ENCODE data around the gene TAC3.
"Not testable (repeated sequence)": the region's sequence is repeated elsewhere in the genome, so short reads cannot be mapped to it uniquely, and the experiment has no call there.

TAC3 gene

GRCh38 chr12:57016348-57016747 is at the start of gene TAC3:
Gene TAC3, minus strand, starts transcription at chr12:57016529. Its CDS starts 732 bp downstream, at chr12:57015797.
- Histone ChIP-seq H3K4me3 (ENCODE audit: low read depth, low read length) (peak within 1 kb of the TSS; percentile 42), H3K9ac (ENCODE audit: low read length) (no peak within 1 kb of the TSS), H3K9me3 (ENCODE audit: control insufficient read depth, insufficient read depth, low read depth, low read length) (no peaks in the 10 kb centered on the region)

GRCh38 chr12:57063991-57064685 is 47.8 kb upstream of the TAC3 start:
- no peak overlapping the region for H3K27ac ChIP-seq (ENCODE audit: low read depth, low read length)
- H3K9ac ChIP-seq (ENCODE audit: low read length) = no peak overlapping the region
- peaks cover 85% of the 10 kb centered on the region for H3K36me3 ChIP-seq (ENCODE audit: control insufficient read depth, insufficient read depth, low read length)
- no peak overlapping the region for H3K4me3 ChIP-seq (ENCODE audit: low read depth, low read length)
- no peaks in the 10 kb centered on the region for H3K27me3 ChIP-seq (ENCODE audit: control insufficient read depth, insufficient read depth, low read length)
- no peaks in the 10 kb centered on the region for H3K9me3 ChIP-seq (ENCODE audit: control insufficient read depth, insufficient read depth, low read depth, low read length)
- no peaks in the 10 kb centered on the region for H3K4me1 ChIP-seq (ENCODE audit: control insufficient read depth, insufficient read depth, low read length)

More at GRCh38 chr12:57016348-57016747, at the start of gene TAC3:
- H3K27ac ChIP-seq (ENCODE audit: low read depth, low read length) = no peak within 1 kb of the TSS
- H3K36me3 ChIP-seq (ENCODE audit: control insufficient read depth, insufficient read depth, low read length) = no peaks in the 10 kb centered on the region
- no peaks in the 10 kb centered on the region for H3K27me3 ChIP-seq (ENCODE audit: control insufficient read depth, insufficient read depth, low read length)
- peaks cover 4% of the 10 kb centered on the region for H3K4me1 ChIP-seq (ENCODE audit: control insufficient read depth, insufficient read depth, low read length)

DNA sequence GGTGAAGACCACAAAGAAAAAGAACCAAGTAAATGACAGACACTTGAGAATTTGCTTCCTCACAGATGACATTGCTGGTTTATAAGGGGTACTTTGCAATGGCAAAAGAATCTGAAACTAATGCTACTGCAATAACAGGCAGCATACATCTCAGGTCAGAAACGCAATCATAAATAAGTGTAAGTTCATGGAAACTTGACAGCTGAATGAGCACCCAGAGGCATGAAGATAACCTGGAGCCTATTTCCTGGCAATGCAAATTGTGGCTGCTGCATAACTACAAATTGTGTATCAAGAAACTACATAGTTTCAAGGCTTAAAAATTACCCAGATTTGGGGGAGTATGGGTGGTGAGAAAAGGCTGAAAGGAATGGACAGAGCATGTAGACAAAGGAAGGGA is 42.1 kb upstream of the TAC3 start:
- Histone ChIP-seq H3K9ac (ENCODE audit: low read length) (no peak overlapping the region), H3K36me3 (ENCODE audit: control insufficient read depth, insufficient read depth, low read length) (peaks cover 75% of the 10 kb centered on the region), H3K27ac (ENCODE audit: low read depth, low read length) (no peak overlapping the region), H3K27me3 (ENCODE audit: control insufficient read depth, insufficient read depth, low read length) (no peaks in the 10 kb centered on the region), H3K4me3 (ENCODE audit: low read depth, low read length) (no peak overlapping the region), H3K4me1 (ENCODE audit: control insufficient read depth, insufficient read depth, low read length) (no peaks in the 10 kb centered on the region), H3K9me3 (ENCODE audit: control insufficient read depth, insufficient read depth, low read depth, low read length) (no peaks in the 10 kb centered on the region)

DNA sequence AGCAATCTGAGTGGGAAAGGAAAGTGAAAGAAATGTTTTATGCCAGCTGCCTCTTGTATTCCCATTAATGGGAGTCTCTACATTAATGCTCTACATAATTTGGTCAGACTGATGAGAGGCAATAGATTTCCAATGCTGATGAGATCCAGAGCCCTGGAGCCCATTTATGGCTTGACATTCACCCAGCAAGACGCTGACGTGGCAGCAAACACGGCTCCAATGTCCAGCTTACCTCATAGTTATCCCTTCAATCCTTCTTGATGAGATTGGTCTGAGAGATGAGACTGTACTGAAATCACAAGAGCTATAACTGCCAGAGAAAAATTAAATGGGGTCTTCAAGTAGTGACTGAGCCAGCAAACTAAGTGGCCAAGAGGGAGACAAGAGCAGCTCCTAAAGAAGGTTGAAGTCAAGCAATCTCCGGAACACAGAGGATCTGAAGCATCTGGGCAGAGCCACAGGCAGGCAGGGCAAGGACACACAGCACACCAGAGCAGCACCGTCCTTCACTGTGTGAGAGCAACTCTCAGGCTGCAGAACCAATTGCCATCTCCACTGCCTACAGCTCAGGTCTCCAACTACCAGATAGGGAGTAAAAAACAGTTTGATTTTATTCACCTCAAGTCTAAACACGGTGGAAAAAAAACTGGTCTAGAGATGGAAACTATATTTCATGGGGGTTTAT is 40.9 kb upstream of the TAC3 start:
- peaks cover 63% of the 10 kb centered on the region for H3K36me3 ChIP-seq (ENCODE audit: control insufficient read depth, insufficient read depth, low read length)
- no peak overlapping the region for H3K27ac ChIP-seq (ENCODE audit: low read depth, low read length)
- no peak overlapping the region for H3K9ac ChIP-seq (ENCODE audit: low read length)
- no peaks in the 10 kb centered on the region for H3K27me3 ChIP-seq (ENCODE audit: control insufficient read depth, insufficient read depth, low read length)
- no peaks in the 10 kb centered on the region for H3K9me3 ChIP-seq (ENCODE audit: control insufficient read depth, insufficient read depth, low read depth, low read length)
- H3K4me3 ChIP-seq (ENCODE audit: low read depth, low read length) = no peak overlapping the region
- H3K4me1 ChIP-seq (ENCODE audit: control insufficient read depth, insufficient read depth, low read length) = no peaks in the 10 kb centered on the region

DNA sequence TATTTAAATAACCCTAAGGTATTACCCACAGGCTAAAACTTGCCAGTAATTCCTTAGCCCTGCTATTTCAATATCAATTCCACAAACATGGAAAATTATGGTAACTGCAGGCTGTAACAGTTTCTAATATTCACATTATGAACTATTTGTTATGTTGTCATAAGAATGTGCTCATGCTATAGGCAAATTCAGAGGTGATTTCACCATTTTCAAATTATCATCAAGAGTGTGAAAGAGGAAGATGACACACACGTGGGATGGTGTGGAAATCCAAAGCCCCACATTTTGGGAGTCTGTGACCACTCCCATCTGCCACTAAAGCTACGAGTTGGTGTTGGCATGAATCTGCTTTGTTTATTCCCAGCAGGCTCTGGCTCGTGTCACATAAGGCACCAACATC is 39.5 kb upstream of the TAC3 start:
- no peaks in the 10 kb centered on the region for H3K27me3 ChIP-seq (ENCODE audit: control insufficient read depth, insufficient read depth, low read length)
- H3K36me3 ChIP-seq (ENCODE audit: control insufficient read depth, insufficient read depth, low read length) = peaks cover 53% of the 10 kb centered on the region
- H3K4me3 ChIP-seq (ENCODE audit: low read depth, low read length) = no peak overlapping the region
- H3K9me3 ChIP-seq (ENCODE audit: control insufficient read depth, insufficient read depth, low read depth, low read length) = no peaks in the 10 kb centered on the region
- no peak overlapping the region for H3K27ac ChIP-seq (ENCODE audit: low read depth, low read length)
- H3K4me1 ChIP-seq (ENCODE audit: control insufficient read depth, insufficient read depth, low read length) = no peaks in the 10 kb centered on the region
- H3K9ac ChIP-seq (ENCODE audit: low read length) = no peak overlapping the region

GRCh38 chr12:57053901-57054300 is 37.6 kb upstream of the TAC3 start:
- H3K9ac ChIP-seq (ENCODE audit: low read length); H3K27ac ChIP-seq (ENCODE audit: low read depth, low read length); H3K9me3 ChIP-seq (ENCODE audit: control insufficient read depth, insufficient read depth, low read depth, low read length); H3K27me3 ChIP-seq (ENCODE audit: control insufficient read depth, insufficient read depth, low read length); H3K4me3 ChIP-seq (ENCODE audit: low read depth, low read length); H3K4me1 ChIP-seq (ENCODE audit: control insufficient read depth, insufficient read depth, low read length): not testable (repeated sequence)
- H3K36me3 ChIP-seq (ENCODE audit: control insufficient read depth, insufficient read depth, low read length) = peaks cover 34% of the 10 kb centered on the region

DNA sequence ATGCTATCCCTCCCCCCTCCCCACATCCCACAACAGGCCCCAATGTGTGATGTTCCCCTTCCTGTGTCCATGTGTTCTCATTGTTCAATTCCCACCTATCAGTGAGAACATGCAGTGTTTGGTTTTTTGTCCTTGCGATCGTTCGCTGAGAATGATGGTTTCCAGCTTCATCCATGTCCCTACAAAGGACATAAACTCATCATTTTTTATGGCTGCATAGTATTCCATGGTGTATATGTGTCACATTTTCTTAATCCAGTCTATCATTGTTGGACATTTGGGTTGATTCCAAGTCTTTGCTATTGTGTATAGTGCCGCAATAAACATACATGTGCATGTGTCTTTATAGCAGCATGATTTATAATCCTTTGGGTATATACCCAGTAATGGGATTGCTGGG is 36.8 kb upstream of the TAC3 start:
- H3K9me3 ChIP-seq (ENCODE audit: control insufficient read depth, insufficient read depth, low read depth, low read length); H3K4me3 ChIP-seq (ENCODE audit: low read depth, low read length); H3K27me3 ChIP-seq (ENCODE audit: control insufficient read depth, insufficient read depth, low read length); H3K9ac ChIP-seq (ENCODE audit: low read length); H3K4me1 ChIP-seq (ENCODE audit: control insufficient read depth, insufficient read depth, low read length); H3K27ac ChIP-seq (ENCODE audit: low read depth, low read length): not testable (repeated sequence)
- H3K36me3 ChIP-seq (ENCODE audit: control insufficient read depth, insufficient read depth, low read length) = peaks cover 26% of the 10 kb centered on the region

DNA sequence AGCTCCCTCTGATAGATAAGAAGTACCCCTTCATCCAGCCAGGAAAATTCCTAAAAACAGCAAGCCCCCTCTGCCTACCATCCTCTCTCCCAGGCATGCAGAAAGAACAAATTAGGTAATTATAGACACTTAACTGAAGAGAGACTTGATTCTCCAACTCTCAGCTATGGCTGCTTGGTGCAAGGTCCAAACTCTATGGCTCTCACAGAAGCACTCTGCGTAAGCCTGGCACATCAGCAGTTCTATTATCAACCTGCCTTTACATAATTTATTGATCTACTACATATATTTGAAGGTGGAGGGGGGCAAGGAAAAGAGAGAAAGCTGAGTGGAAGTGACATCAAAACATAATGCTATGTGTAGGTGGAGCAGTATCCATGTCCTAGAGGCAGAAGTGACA is 34.7 kb upstream of the TAC3 start:
- Histone ChIP-seq H3K27ac (ENCODE audit: low read depth, low read length) (no peak overlapping the region), H3K27me3 (ENCODE audit: control insufficient read depth, insufficient read depth, low read length) (peaks cover 7% of the 10 kb centered on the region; the same call in 1 of the 2 replicates), H3K4me1 (ENCODE audit: control insufficient read depth, insufficient read depth, low read length) (no peaks in the 10 kb centered on the region), H3K36me3 (ENCODE audit: control insufficient read depth, insufficient read depth, low read length) (peaks cover 7% of the 10 kb centered on the region; the same call in 1 of the 2 replicates), H3K9ac (ENCODE audit: low read length) (no peak overlapping the region), H3K4me3 (ENCODE audit: low read depth, low read length) (no peak overlapping the region), H3K9me3 (ENCODE audit: control insufficient read depth, insufficient read depth, low read depth, low read length) (no peaks in the 10 kb centered on the region)

GRCh38 chr12:57049890-57050289 is 33.6 kb upstream of the TAC3 start, which contains the start of gene MYO1A:
Gene MYO1A, minus strand, starts transcription at chr12:57050129. Its CDS starts 1,806 bp downstream, at chr12:57048323.
- Histone ChIP-seq H3K36me3 (ENCODE audit: control insufficient read depth, insufficient read depth, low read length) (no peaks in the 10 kb centered on the region), H3K4me3 (ENCODE audit: low read depth, low read length) (no peak within 1 kb of the TSS), H3K27me3 (ENCODE audit: control insufficient read depth, insufficient read depth, low read length) (peaks cover 8% of the 10 kb centered on the region; the same call in 1 of the 2 replicates), H3K9me3 (ENCODE audit: control insufficient read depth, insufficient read depth, low read depth, low read length) (no peaks in the 10 kb centered on the region), H3K9ac (ENCODE audit: low read length) (no peak within 1 kb of the TSS), H3K4me1 (ENCODE audit: control insufficient read depth, insufficient read depth, low read length) (no peaks in the 10 kb centered on the region), H3K27ac (ENCODE audit: low read depth, low read length) (no peak within 1 kb of the TSS)

GRCh38 chr12:57049119-57049446 is 32.8 kb upstream of the TAC3 start:
- H3K4me1 ChIP-seq (ENCODE audit: control insufficient read depth, insufficient read depth, low read length) = no peaks in the 10 kb centered on the region
- peaks cover 8% of the 10 kb centered on the region; the same call in 1 of the 2 replicates for H3K27me3 ChIP-seq (ENCODE audit: control insufficient read depth, insufficient read depth, low read length)
- no peaks in the 10 kb centered on the region for H3K36me3 ChIP-seq (ENCODE audit: control insufficient read depth, insufficient read depth, low read length)
- H3K4me3 ChIP-seq (ENCODE audit: low read depth, low read length) = no peak overlapping the region
- H3K27ac ChIP-seq (ENCODE audit: low read depth, low read length) = no peak overlapping the region
- H3K9me3 ChIP-seq (ENCODE audit: control insufficient read depth, insufficient read depth, low read depth, low read length) = no peaks in the 10 kb centered on the region
- no peak overlapping the region for H3K9ac ChIP-seq (ENCODE audit: low read length)

DNA sequence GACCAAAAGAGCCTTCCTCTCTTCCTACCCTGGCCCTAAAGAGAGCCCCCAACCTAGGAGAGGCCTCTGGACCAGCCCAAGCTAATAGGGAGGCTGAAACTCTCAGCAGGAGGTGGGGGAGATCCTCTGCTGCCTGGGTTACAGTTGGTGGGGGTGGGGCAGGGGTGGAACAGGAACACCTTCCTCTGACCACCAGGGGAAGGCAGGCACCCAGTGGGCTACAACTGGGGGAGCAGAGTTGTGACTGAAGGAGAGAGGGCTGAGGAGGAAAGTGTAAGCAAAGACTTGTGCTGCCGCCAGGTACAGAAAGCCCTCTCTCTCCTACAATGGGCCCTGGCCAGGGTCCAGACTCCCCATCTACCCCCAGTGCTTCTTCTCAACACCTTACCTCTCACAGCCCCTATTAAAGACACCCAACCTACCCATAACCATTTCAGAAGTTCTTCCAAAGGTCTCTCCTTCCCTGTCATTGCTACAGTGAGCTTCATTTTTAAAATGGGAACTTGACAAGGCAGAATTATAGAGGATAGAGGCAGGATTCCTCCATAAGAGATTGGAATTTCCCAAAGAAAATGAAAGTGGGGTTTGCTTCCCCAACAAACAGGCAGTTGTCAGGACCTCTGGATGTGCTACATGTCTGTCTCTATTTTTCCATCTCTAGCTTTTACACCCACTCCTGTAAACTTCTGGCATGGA is 32.2 kb upstream of the TAC3 start:
- no peaks in the 10 kb centered on the region for H3K36me3 ChIP-seq (ENCODE audit: control insufficient read depth, insufficient read depth, low read length)
- no peaks in the 10 kb centered on the region for H3K4me1 ChIP-seq (ENCODE audit: control insufficient read depth, insufficient read depth, low read length)
- no peak overlapping the region for H3K4me3 ChIP-seq (ENCODE audit: low read depth, low read length)
- peaks cover 8% of the 10 kb centered on the region; the same call in 1 of the 2 replicates for H3K27me3 ChIP-seq (ENCODE audit: control insufficient read depth, insufficient read depth, low read length)
- no peak overlapping the region for H3K27ac ChIP-seq (ENCODE audit: low read depth, low read length)
- H3K9me3 ChIP-seq (ENCODE audit: control insufficient read depth, insufficient read depth, low read depth, low read length) = no peaks in the 10 kb centered on the region
- H3K9ac ChIP-seq (ENCODE audit: low read length) = no peak overlapping the region
